Measurements from ENCODE around the gene AP2A2.

The AP2A2 gene

GRCh38 chr11:1051356-1052132 lies 125.9 kb downstream of the AP2A2 start:
- no peak for FAIRE-seq
- DNase-seq (ENCODE audit: insufficient read length, low spot score), result no peak

- FAIRE-seq, result no peak
- no peak for DNase-seq (ENCODE audit: insufficient read length, low spot score)
These were observed 126.7 kb downstream of the AP2A2 start for GRCh38 chr11:1052133-1053011.

DNA sequence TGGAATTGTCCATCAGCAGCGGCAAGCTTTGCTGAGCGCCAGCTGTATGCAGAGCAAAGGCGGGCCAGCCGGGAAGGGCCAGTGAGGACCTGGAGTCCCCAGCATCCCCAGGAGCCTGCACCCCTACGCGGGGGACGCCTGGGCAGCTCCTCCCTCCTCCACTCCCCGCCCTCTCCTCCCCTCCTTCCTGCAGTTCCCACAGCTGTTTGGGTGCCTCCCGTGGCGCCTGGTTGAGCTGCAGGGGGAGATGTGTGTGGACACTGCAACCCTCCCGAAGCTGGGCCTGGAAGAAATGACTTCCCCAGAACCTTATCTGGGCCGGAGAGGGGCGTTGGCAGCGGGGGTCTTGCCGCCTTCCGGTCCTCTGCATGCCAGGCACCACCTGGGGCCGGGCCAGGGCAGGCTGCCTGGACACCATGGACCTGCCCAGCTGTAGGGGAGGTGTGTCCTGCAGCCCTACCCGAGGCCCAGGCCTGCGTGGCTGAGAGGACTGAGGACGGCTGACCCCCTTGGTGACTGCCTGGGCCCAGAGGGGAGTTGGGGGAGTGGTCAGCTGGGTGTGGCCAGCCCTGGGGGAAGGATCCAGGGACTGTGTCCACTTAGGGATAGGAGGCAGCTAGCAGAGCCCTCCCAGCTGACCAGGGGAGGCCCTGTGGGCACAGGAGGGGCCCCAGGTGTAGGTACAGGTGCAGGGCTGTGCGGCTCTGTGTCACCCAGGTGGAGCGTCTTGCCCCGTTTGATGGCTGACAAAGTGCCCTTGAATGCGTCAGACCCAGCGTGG lies 127.6 kb downstream of the AP2A2 start:
- FAIRE-seq, result no peak
- DNase-seq (ENCODE audit: insufficient read length, low spot score), result no peak

GRCh38 chr11:1054143-1055108 lies 128.8 kb downstream of the AP2A2 start:
- DNase-seq (ENCODE audit: insufficient read length, low spot score), result no peak
- no peak for FAIRE-seq

- DNase-seq (ENCODE audit: insufficient read length, low spot score), result no peak
- FAIRE-seq, result no peak
These were observed 129.5 kb downstream of the AP2A2 start for GRCh38 chr11:1055109-1055703.

GRCh38 chr11:1055990-1056771 lies 130.5 kb downstream of the AP2A2 start:
- DNase-seq (ENCODE audit: insufficient read length, low spot score) (no peak), FAIRE-seq (no peak)

- FAIRE-seq, result no peak
- DNase-seq (ENCODE audit: insufficient read length, low spot score), result no peak
These were observed 132.1 kb downstream of the AP2A2 start for GRCh38 chr11:1057806-1058205.

DNA sequence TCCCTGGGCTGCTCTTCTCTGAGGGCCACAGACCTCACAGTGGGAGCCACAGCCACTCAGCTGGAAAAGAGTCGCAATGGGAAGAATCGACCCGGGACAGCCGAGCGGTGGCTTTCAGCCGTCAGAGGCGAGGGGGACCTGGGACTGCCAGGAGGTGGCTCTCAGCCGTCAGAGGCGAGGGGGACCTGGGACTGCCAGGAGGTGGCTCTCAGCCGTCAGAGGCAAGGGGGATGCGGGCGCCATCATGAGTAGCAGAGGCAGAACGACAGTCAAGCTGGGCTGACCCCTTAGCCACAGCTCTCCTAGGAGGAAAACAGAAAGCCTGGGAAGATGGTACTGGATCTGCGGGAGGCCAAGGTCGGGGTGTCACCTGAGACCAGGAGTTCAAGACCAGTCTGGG lies 134.1 kb downstream of the AP2A2 start:
- DNase-seq (ENCODE audit: insufficient read length, low spot score) (no peak), FAIRE-seq (no peak)

- FAIRE-seq, result no peak
- DNase-seq (ENCODE audit: insufficient read length, low spot score), result no peak
These were observed 134.7 kb downstream of the AP2A2 start for GRCh38 chr11:1060410-1060809.

GRCh38 chr11:1060852-1061616 lies 135.4 kb downstream of the AP2A2 start:
- no peak for FAIRE-seq
- no peak for DNase-seq (ENCODE audit: insufficient read length, low spot score)

Measured in GM19239 (cell line).